GM21737 (cell line): ENCODE data around the gene SLC5A4.
"Not testable (repeated sequence)": the region's sequence is repeated elsewhere in the genome, so short reads cannot be mapped to it uniquely, and the experiment has no call there.

ENCODE experiments used
- ATAC-seq: cut with Tn5 transposase; IDR thresholded peaks from one replicate; pipeline ENCODE4 v1.9.1; 2021; ENCODE audit warnings: mild to moderate bottlenecking, moderate library complexity; ENCODE audit not compliant: unreplicated experiment

SLC5A4 gene

GRCh38 chr22:32255217-32255616 lies at the start of gene SLC5A4:
SLC5A4 (minus strand) TSS chr22:32255347; CDS start chr22:32255329, 18 bp downstream.
- no peak for ATAC-seq

- ATAC-seq: not testable (repeated sequence)
These were observed 38.8 kb upstream of the SLC5A4 start for GRCh38 chr22:32293921-32294320.

GRCh38 chr22:32286290-32286840 lies 31.2 kb upstream of the SLC5A4 start:
- ATAC-seq: no peak

GRCh38 chr22:32281072-32281471 lies 25.9 kb upstream of the SLC5A4 start:
- no peak for ATAC-seq

GRCh38 chr22:32275353-32275752 lies 20.2 kb upstream of the SLC5A4 start:
- not testable (repeated sequence) for ATAC-seq

- ATAC-seq: no peak
These were observed 16.2 kb upstream of the SLC5A4 start for GRCh38 chr22:32271389-32271788.

GRCh38 chr22:32270641-32271369 lies 15.7 kb upstream of the SLC5A4 start:
- ATAC-seq: no peak

GRCh38 chr22:32269316-32269715 lies 14.2 kb upstream of the SLC5A4 start:
- ATAC-seq: no peak

- no peak for ATAC-seq
These were observed 11.9 kb upstream of the SLC5A4 start for GRCh38 chr22:32267011-32267410.

- ATAC-seq: no peak
These were observed 11.0 kb upstream of the SLC5A4 start for GRCh38 chr22:32265882-32266767.

GRCh38 chr22:32263678-32264077 lies 8.5 kb upstream of the SLC5A4 start:
- ATAC-seq: not testable (repeated sequence)

GRCh38 chr22:32261306-32261705 lies 6.2 kb upstream of the SLC5A4 start:
- ATAC-seq: no peak

- no peak for ATAC-seq
These were observed 3.6 kb upstream of the SLC5A4 start for GRCh38 chr22:32258791-32259190.

GRCh38 chr22:32255726-32256125 lies 579 bp upstream of the SLC5A4 start:
- ATAC-seq: no peak

- ATAC-seq: no peak
These were observed 5.9 kb downstream of the SLC5A4 start for GRCh38 chr22:32249231-32249630.

GRCh38 chr22:32248276-32248675 lies 6.9 kb downstream of the SLC5A4 start:
- ATAC-seq: no peak

GRCh38 chr22:32246166-32246565 lies 9.0 kb downstream of the SLC5A4 start:
- ATAC-seq: no peak

- no peak for ATAC-seq
These were observed 10.1 kb downstream of the SLC5A4 start for GRCh38 chr22:32245042-32245441.

- no peak for ATAC-seq
These were observed 10.6 kb downstream of the SLC5A4 start for GRCh38 chr22:32244547-32244946.

GRCh38 chr22:32240461-32240860 lies 14.7 kb downstream of the SLC5A4 start:
- no peak for ATAC-seq

- no peak for ATAC-seq
These were observed 17.2 kb downstream of the SLC5A4 start for GRCh38 chr22:32237906-32238305.

GRCh38 chr22:32236970-32237369 lies 18.2 kb downstream of the SLC5A4 start:
- ATAC-seq: no peak
